Right lobe of liver (tissue), 6 donors: ENCODE data around the gene NT5C3B. TPM values are rescaled to one million over a fixed set of nuclear protein-coding genes. Genes with fewer than 3 reads are reported as not detected.

Experiments
- ATAC-seq, 4 donors: fragments of 200-7000 bp; cut with Tn5 transposase; one replicate each; pipeline ENCODE4 v1.9.1; 2020; ENCODE audit warnings: mild to moderate bottlenecking in 4 of 4, moderate library complexity in 4 of 4
- DNase-seq, 3 donors: peaks; one replicate each; pipeline ENCODE4 v3.0.0-alpha.2; 2020
- H3K27ac ChIP-seq, 3 donors: fragments of 200-600 bp; one replicate each; pipeline ENCODE4 v1.8.0; 2022
- H3K27me3 ChIP-seq, 2 donors: fragments of 200-600 bp; one replicate each; pipeline ENCODE4 v1.8.0; 2022
- H3K36me3 ChIP-seq, 4 donors: fragments of 200-600 bp; sonication (generic) in 1 of 4; one replicate each; pipeline versions ENCODE4 v1.5.1 to v1.8.0; 2017 to 2022; ENCODE audit warnings: control low read depth in 1 of 4
- H3K4me1 ChIP-seq, 4 donors: fragments of 200-600 bp; sonication (generic) in 1 of 4; one replicate each; pipeline versions ENCODE4 v1.5.1 to v1.8.0; 2017 to 2022; ENCODE audit warnings: control low read depth in 1 of 4
- H3K4me3 ChIP-seq, 3 donors: fragments of 200-600 bp; one replicate each; pipeline ENCODE4 v1.8.0; 2022
- H3K9me3 ChIP-seq, 4 donors: fragments of 200-600 bp; sonication (generic) in 1 of 4; one replicate each; pipeline versions ENCODE4 v1.5.1 to v1.8.0; 2017 to 2022; ENCODE audit warnings: control low read depth in 1 of 4
- CTCF ChIP-seq, 4 donors: fragments of 200-600 bp in 3 of 4; fragments of 450-650 bp in 1 of 4; IDR thresholded peaks; one replicate each; pipeline versions ENCODE4 v1.5.1 to v1.8.0; 2016 to 2022; ENCODE audit warnings: antibody characterized with exemption in 4 of 4, mild to moderate bottlenecking in 2 of 4
- POLR2A ChIP-seq: fragments of 450-650 bp; IDR thresholded peaks from one replicate; pipeline ENCODE4 v1.6.1; 2017; ENCODE audit warnings: antibody characterized with exemption, mild to moderate bottlenecking
- WGBS: methylation state at CpG from one replicate; pipeline ENCODE4 v1.1.6; 2018; ENCODE audit warnings: low coverage, low lambda C conversion rate; ENCODE audit not compliant: insufficient coverage; ENCODE audit errors: missing lambda C conversion rate; 5-methylcytosine and 5-hydroxymethylcytosine counted together
- intact Hi-C, 2 donors: fragments of 100-400 bp; cut with DNase I; formaldehyde crosslinking; loops; one replicate each; pipeline versions ENCODE4 v1.11.2 to v1.14.1; 2022
- total RNA-seq, 6 experiments: library from RNA; depleted of rRNA in 2 of 6; stranded (reverse); fragments of >200 nt in 2 of 6; fragmentation: NEBNext Ultra II Directional in 3 of 6; extraction: Animal tissue kit (Norgen Biotek cat#: 25700) in 3 of 6; gene quantifications; one replicate each; pipeline versions ENCODE4 v1.1.0 to v1.2.4, GENCODE V29; 2016 to 2023
- donor health status: DM: no; HTN: yes; CAD: no.
- donor health status: DM: no; HTN: no; CAD: no.
- donor health status: DM: no; HTN: no; CAD: no.
- donor health status: DM: no; HTN: yes; CAD: no.
- donor health status: DM: no; HTN: yes; CAD: no.

NT5C3B gene
- total RNA-seq, 6 experiments from 2014 or later, result 19.9 to 30.7 (median 23.1) TPM

- no peak overlapping the region for H3K27ac ChIP-seq
- WGBS, result 67% methylated on average over 1 of the region's 12 CpGs
- H3K36me3 ChIP-seq, result peaks cover 0 to 14% (median under 1%) of the 10 kb centered on the region in 4 donors
- no peaks in the 10 kb centered on the region for H3K27me3 ChIP-seq
- H3K4me3 ChIP-seq, result no peak overlapping the region
- intact Hi-C loops, result no loop called here
- H3K9me3 ChIP-seq, result no peaks in the 10 kb centered on the region
- TF ChIP-seq CTCF (IDR thresholded peaks at IDR 0.05), result no peak
- TF ChIP-seq POLR2A, result no peak
- DNase-seq, result no peak
- no peak for ATAC-seq
- H3K4me1 ChIP-seq, result no peaks in the 10 kb centered on the region
These were observed 13.6 kb downstream of the NT5C3B start for GRCh38 chr17:41822216-41823140.

- Histone ChIP-seq H3K4me3 (no peak overlapping the region), H3K36me3 (peaks cover 0 to 11% (median under 1%) of the 10 kb centered on the region in 4 donors), H3K27me3 (no peaks in the 10 kb centered on the region), H3K27ac (no peak overlapping the region), H3K9me3 (no peaks in the 10 kb centered on the region), H3K4me1 (no peaks in the 10 kb centered on the region)
- DNase-seq (no peak), ATAC-seq (no peak)
- WGBS, result 29% methylated on average over 1 of the region's 14 CpGs
- TF ChIP-seq CTCF (IDR thresholded peaks at IDR 0.05) (no peak), POLR2A (no peak)
- intact Hi-C loops, result no loop called here
These were observed 14.3 kb downstream of the NT5C3B start for GRCh38 chr17:41821776-41822175.

- H3K27ac ChIP-seq, result no peak overlapping the region
- no peaks in the 10 kb centered on the region for H3K4me1 ChIP-seq
- DNase-seq, result no peak
- no peaks in the 10 kb centered on the region for H3K27me3 ChIP-seq
- no peaks in the 10 kb centered on the region for H3K36me3 ChIP-seq
- no peak for TF ChIP-seq POLR2A
- TF ChIP-seq CTCF (IDR thresholded peaks at IDR 0.05), result no peak
- no peak overlapping the region for H3K4me3 ChIP-seq
- intact Hi-C loops, result loop anchor here (10.0 kb wide), 2 partner anchors 67 to 137 kb away; no protein-coding TSS in a partner anchor
- no peak for ATAC-seq
- 96% methylated on average over 11 of the region's 20 CpGs for WGBS
- no peaks in the 10 kb centered on the region for H3K9me3 ChIP-seq
These were observed 18.0 kb downstream of the NT5C3B start for GRCh38 chr17:41818024-41818423.

- Histone ChIP-seq H3K4me3 (no peak overlapping the region), H3K36me3 (no peaks in the 10 kb centered on the region), H3K27me3 (no peaks in the 10 kb centered on the region), H3K4me1 (peaks cover 0 to 5% (median 2%) of the 10 kb centered on the region in 4 donors), H3K9me3 (no peaks in the 10 kb centered on the region), H3K27ac (no peak overlapping the region)
- intact Hi-C loops, result loop anchor here (10.0 kb wide), 2 partner anchors 68 to 138 kb away; no protein-coding TSS in a partner anchor
- TF ChIP-seq CTCF (IDR thresholded peaks at IDR 0.05) (no peak), POLR2A (no peak)
- WGBS, result 86% methylated on average over 5 of the region's 23 CpGs
- DNase-seq (no peak), ATAC-seq (no peak)
These were observed 19.3 kb downstream of the NT5C3B start for GRCh38 chr17:41816637-41817320.
